ENCODE results near the gene TBC1D24.
"Not testable (repeated sequence)": the region's sequence is repeated elsewhere in the genome, so short reads cannot be mapped to it uniquely, and the experiment has no call there.

TBC1D24 gene

DNA sequence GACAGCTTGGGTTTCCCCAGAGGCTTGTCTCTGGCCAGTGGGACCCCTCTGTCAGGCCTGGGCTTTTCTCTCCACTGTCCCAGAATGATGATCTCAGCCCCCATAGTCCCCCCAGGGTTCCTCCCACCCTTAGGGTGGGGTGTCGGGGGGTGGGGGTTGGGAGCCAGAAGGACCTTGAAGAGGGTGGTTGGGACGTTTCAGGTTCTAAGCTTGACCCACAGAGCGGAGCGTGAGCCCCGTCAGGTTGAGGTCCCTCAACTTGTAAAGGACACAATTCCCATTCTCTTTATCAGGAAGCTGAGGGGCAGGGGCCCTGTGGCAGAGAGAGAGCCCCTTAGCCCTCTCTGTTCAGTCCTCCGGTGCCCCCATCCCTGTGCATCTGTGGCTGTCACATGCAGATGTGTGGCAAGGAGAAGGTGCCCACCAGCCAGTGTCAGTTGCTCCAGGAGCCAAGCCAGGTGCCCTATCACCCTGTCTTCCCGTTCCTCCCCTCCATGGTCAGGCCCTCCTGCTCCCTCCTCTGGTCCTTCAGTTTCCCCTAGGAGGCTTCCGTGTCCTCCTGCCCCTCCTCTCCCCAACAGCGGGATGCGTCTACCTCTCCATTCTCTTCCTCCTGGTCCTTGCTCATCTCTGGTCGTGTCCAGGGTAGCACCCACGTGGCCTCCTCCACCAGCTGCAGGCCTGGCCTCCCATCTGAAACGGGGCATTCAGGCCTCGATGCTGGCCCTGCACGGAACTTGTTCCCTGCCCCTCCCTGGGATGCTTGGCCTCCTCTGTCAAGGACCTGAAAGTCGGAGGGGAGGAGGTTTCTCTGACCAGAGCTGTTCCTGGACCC, 5.3 kb upstream of the TBC1D24 start:
- DNase-seq: peak; percentile 40

DNA sequence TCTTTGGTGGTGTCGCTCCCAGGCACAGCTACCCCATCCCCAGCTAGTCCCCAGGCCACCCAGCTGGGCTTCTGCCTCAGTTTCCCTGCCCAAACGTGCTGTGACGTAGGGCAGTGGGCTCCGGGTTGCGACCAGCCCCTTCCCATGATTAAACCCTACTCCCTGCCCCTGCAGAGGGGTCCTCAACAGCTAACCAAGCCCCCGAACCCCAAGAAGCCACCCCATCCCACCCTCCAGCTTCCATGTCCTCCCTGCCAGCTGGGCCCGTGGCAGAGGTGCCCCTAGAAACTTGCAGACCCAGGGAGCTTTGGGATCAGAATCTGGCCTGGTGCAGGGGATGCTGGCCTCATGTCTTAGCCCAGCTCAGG, 4.7 kb upstream of the TBC1D24 start:
- no peak for DNase-seq

DNA sequence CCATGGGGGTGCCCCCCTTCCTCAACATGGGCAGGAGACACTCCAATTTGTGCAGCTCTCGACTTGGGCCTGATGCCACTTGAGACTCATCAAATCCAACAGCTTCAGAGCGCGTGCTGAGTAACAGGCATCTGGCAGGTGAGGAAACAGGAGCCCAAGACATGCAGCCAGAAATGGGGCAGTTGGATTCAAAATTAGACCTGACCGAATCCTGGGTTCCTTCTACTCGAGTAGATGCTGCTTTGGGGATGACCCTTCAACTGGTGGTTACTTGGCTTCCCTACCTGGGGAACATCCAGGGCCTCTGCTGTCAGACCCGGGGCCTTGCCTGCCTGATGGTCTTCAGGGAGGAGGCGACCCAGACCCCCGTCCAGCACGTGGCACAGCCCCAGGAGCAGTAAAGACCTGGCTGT, 4.3 kb upstream of the TBC1D24 start:
- peak; percentile 47 for DNase-seq

DNA sequence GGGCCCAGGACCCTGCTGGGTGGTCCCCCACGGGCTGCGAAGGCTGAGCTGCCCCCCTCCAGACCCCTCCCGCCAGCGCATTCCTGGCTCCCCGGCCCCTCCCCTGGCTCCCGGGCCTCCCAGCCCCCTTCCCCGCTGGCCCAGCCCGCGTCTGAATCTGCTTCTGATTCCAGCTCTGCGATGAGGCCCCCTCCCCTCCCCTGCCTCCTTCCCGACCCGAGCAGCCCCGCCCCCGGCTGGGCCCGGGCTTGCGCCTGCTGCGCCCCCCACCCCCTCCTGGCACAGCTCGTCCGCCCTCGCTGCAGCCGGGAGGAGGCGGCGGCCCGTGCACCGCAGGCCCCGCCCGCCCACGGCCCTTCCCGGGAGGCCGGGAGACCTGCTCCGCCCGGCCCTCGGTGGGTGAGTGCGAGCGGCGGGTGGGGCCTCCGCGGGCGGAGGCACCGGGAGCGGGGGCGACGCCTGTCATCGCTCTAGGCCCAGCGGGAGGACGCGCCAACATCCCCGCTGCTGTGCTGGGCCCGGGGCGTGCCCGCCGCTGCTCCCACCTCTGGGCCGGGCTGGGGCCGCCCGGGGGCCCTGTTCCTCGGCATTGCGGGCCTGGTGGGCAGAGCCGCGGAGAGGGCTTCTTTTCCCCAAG, 3.8 kb upstream of the TBC1D24 start, which contains the start of gene NTN3:
Gene NTN3 (plus strand): TSS at position 282 of the 637 bp plus-strand sequence. CDS start 405 bp downstream, outside the sequence.
- peak; percentile 57 for DNase-seq

DNA sequence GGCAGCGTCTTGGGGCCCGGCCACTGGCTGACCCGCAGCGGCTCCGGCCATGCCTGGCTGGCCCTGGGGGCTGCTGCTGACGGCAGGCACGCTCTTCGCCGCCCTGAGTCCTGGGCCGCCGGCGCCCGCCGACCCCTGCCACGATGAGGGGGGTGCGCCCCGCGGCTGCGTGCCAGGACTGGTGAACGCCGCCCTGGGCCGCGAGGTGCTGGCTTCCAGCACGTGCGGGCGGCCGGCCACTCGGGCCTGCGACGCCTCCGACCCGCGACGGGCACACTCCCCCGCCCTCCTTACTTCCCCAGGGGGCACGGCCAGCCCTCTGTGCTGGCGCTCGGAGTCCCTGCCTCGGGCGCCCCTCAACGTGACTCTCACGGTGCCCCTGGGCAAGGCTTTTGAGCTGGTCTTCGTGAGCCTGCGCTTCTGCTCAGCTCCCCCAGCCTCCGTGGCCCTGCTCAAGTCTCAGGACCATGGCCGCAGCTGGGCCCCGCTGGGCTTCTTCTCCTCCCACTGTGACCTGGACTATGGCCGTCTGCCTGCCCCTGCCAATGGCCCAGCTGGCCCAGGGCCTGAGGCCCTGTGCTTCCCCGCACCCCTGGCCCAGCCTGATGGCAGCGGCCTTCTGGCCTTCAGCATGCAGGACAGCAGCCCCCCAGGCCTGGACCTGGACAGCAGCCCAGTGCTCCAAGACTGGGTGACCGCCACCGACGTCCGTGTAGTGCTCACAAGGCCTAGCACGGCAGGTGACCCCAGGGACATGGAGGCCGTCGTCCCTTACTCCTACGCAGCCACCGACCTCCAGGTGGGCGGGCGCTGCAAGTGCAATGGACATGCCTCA, 3.1 kb upstream of the TBC1D24 start:
- no peak for DNase-seq

DNA sequence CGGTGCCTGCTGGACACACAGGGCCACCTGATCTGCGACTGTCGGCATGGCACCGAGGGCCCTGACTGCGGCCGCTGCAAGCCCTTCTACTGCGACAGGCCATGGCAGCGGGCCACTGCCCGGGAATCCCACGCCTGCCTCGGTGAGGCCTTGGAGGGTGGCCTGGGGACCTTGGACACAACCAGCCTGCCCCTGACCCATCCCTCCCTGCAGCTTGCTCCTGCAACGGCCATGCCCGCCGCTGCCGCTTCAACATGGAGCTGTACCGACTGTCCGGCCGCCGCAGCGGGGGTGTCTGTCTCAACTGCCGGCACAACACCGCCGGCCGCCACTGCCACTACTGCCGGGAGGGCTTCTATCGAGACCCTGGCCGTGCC, 2.5 kb upstream of the TBC1D24 start:
- no peak for DNase-seq

DNA sequence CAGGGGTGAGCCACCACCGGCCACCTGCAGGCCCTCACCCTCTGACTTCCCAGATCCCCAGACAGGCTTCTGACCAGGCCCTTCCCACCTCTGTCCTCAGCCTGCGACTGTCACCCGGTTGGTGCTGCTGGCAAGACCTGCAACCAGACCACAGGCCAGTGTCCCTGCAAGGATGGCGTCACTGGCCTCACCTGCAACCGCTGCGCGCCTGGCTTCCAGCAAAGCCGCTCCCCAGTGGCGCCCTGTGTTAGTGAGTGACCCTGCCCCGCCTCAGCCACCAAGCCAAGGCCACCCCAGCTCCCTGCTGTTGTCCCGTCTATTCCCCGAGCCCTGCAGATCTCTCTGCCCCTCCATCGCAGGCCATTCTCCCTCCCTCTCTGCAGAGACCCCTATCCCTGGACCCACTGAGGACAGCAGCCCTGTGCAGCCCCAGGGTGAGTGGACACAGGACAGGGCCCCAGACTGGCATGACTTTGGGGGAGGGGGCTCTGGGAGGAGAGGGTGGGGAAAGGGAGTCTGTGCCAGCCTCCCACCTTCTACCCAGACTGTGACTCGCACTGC, 2.0 kb upstream of the TBC1D24 start:
- peak; percentile 22 for DNase-seq

DNA sequence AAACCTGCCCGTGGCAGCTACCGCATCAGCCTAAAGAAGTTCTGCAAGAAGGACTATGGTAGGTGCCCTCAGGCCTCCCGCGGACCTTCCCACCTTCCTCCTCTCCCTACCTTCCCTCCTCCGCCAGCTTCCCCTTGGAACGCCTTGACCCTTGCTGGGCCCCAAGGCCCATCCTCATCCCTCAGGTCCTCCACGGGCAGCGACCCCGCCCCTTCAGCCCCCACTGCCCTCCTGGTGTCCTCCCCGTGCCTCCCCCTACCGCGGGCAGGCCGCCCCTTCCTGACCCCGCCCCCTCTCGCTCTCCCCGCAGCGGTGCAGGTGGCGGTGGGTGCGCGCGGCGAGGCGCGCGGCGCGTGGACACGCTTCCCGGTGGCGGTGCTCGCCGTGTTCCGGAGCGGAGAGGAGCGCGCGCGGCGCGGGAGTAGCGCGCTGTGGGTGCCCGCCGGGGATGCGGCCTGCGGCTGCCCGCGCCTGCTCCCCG, 1.4 kb upstream of the TBC1D24 start:
- peak; percentile 55 for DNase-seq

DNA sequence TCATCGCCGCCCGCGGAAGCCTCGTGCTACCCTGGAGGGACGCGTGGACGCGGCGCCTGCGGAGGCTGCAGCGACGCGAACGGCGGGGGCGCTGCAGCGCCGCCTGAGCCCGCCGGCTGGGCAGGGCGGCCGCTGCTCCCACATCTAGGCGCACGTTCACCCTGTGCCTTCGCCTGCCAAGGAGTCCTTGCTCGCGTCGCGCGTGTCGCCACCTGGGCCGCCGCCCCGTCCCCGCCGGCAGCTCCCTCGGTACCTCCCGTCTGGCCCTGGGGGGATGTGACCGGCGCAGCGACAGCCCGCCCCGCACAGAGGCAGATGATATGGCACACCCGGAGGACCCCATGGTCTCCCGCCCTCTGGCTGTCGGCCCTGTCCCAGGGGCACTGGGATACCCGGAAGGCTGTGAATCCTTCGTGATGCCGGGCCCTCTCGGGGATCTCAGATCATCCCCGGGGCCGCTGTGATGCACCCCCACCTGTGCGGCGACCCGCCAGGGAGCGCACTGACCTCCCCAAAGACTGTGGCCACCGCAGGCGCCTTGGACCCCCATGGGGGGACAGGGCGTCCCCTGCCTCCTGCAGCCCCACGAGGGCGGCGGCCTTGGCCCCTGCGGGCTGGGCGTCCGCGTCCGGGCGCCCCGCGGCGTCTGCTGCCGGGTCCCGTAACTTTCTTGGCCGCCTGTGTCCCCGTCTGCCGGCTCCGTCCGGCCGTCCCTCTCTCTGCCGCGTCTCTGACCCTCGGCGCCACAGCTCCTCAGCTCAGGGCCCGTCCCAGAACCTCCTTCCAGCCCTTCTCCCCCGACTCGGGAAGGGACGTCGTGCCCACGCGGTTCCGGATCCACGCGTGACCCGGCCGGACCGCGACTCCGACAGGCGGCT, 689 bp upstream of the TBC1D24 start:
- peak; percentile 73 for DNase-seq

DNA sequence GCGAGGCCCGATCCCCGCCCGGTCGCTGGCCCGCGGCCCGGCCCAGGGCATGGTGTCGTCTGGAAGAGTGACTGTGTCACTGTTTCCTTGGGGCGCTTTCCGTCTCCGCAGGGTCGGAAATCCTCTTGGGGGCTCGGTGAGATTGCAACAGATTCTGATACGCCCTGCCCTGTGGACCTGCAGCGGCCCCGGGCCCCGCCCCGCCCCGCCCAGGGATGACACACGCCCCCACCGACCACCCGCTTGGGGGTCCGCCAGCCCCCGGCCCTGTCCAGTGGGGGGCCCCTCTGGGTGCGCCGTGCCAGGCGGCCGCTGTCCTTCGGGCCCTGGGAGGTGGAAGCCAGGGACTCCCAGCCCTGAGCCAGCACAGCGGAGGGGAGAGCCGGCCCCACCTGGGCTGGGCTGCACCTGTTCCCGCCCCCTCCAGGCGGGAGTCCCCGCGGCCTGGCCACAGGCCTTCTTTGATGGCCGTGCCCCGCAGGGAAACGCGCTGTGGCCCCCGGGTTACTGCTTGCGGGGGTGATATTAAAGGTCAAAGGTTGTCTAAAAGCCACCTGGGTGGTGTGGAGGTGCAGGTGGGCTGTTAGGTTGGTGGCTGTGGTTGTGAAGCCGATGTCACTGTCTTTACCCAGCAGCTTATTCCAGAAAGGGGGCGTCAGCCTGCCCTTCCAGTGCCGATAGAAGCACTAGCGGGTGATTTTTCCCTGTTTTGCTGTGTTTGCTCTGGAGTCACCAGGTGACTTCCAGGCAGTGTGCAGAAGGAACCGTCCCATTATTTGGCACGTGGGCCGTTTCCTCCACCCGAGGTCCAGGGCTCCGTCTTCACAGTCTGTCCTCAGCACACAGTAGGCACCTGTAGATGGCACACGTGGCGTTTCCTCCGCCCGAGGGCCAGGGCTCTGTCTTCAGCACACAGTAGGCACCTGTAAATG, 752 bp downstream of the TBC1D24 start:
- DNase-seq: peak; percentile 64

DNA sequence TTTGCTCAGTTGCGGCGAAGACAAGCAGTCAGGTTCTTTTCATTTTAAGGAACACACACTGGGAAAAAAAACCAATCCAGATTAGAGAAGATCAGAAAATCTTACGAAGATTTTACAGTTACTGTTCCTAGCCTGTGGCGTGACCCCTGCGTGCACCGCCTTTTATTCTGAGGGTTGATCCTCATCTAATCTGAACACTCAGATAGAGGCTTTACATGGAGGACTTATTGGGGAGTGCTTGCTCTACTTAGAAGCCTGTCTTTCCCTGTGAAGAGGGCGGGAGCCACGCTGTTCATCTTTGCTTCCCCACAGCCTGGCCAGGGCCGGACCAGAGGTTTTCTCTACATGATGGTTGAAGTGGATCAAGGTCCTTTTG, 1.4 kb downstream of the TBC1D24 start:
- DNase-seq: no peak

DNA sequence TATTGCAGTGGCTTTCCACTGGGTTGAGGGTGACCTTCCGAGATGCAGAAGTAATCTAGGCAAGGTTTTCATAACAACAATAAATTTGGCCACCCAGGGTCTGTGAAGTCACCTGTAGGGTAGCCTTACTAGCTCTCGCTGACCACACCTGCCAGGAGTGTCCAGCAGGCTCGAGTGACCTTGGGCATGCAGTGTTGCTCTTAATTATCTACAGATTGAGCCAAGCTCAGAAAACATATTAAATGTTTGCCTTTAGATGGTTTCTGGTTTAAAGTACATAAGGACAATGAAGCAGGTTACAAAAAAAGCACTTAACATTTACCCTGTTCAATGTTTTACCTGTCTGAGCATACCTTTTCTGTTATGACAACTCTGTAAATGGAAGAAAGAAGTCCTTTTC, 1.8 kb downstream of the TBC1D24 start:
- no peak for DNase-seq

DNA sequence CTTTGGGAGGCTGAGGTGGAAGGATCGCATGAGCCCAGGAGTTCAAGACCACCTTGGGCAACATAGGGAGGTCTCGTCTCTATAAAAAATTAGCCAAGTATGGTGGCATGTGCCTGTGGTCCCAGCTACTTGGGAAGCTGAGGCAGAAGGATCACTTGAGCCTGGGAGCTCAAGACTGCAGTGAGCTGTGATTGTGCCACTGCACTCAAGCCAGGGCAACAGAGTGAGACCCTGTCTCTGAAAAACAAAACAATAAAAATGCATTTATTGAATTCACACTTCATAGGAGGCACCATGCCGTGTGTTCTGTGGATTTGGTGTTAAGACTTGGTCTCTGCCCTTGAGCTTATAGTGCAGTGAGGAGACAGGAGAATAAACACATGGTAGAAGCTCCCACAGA, 2.4 kb downstream of the TBC1D24 start:
- no peak for DNase-seq

DNA sequence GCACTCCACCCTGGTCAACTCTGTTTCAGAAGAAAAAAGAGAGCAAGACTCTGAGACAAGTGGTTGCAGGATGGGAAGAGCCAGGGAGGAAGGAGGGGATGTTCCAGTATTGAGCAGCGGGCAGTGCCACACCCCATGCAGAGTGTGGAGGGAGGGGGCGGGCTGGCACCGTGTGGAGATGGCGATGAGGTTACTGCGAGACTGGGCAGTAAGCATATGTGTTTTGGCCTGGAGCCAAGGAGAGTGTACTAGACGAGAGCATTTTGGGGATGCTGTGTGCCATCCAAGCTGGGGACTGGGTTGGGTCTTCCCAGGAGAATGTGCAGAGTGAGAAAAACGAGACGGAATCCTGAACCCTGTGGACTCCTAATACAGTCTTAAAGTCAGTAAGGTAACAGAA, 3.4 kb downstream of the TBC1D24 start:
- DNase-seq: no peak

DNA sequence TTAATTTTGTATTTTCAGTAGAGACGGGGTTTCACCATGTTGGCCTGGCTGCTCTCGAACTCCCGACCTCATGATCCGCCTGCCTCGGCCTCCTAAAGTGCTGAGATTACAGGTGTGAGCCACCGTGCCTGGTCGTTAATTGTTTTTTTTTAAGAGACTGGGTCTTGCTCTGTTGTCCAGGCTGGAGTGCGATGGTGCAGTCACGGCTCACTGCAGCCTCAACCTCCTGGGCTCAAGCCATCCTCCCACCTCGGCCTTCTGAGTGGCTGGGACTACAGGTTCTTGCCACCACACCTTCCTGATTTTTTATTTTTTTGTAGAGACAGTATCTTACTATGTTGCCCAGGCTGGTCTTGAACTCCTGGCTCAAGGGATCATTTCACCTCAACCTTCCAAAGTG, 5.1 kb downstream of the TBC1D24 start:
- not testable (repeated sequence) for DNase-seq

DNA sequence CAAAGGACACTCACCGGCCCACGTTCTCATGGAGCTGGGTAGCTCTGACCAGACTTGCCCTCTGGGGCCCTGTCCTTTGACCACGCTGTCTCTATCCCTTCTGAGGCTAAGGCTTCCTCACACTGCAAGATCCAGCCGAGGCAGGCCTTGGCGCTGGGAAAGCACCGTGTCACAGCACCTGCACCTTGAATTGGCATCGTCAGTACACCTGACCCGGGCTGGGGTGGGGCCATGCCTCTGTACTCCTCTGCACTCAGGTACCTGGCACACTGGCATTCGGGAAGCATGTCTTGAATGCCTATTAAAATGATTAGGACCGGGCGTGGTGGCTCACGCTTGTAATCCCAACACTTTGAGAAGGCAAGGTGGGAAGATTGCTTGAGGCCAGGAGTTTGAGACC, 6.0 kb downstream of the TBC1D24 start:
- DNase-seq: no peak

DNA sequence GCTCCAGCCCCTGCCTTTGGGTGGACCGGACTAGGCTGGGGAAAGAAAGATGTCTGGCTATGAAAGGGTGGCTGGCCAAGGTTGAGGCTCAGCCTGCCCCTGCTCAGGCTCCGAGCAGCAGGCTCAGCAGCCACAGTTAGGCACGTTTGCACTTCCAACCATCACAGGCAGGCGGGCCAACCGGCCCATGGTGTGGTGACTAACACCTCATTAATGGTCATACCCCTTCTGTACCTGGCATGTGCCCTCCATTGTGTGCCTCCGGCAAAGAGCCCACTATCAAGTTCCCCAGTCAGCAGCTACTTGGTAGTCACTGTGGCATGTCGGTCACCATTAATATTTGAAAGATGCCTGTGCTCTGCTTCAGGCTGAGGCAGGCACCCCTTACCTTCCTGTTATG, 6.7 kb downstream of the TBC1D24 start:
- no peak for DNase-seq

DNA sequence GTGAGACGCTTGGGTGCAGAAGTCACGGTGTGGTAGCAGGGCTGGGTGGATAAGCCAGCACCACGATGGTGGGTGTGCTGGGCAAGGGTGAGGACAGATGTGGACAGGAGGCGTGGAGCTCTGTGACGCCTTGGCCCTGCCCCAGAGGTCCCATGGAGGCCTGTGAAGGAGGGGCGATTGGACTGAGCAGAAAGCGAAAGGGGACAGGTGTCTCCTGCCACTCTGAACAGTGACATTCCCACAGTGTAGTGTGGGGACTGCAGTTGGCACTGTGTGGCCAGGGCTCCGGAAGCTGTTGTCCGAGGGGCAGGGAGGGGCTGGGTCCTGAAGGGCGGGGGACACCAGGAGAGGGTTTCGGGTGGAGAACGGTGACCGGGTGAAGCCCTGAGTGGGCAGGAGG, 7.3 kb downstream of the TBC1D24 start:
- DNase-seq: peak; percentile 51

DNA sequence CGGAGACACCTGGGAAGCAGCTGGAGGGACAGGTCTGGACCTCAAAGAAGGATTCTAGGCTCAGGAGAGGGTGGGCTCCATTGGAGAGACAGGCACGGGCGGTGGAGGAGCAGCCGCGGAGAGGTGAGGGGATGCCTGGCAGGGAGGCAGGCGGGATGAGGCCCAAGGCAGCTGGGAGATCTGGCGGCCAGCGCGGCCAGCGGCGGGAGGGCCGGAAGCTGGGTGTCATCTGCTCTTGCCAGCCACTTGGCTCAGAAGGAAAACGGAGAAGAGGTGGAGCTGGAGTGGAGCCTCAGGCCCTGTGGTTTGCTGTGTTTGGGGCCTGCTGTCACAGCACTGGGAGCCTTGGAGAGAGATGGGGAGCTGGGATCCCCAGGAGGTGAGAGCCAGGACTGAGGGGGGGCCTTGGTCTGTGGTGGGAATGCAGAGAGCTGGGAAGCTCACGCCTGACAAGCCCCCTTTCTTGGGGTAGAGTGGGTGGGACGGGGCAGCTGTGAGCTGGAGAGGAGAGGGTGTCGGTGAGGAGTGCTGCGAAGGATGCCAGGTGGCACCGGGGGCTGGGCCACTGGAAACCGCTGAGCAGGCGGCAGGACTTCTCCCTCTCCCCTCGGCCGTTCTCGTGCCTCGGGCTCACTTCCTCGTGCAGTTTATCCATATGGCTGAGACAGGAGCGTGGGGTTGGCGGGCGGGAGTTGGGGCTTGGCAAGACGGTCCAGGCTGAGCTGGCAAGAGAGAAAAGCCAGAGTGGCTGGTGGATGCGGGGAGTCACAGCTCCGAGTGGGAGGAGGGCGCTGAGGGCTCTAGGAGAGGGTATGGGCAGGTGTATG, 8.0 kb downstream of the TBC1D24 start:
- peak; percentile 82 for DNase-seq

Data from DMS53 (cell line).